K562 (cell line): ENCODE results near the gene GSDME.

Source experiments
- ATF6 ChIP-seq: sonication (generic); formaldehyde crosslinking; IDR thresholded peaks from 2 replicates; pipeline ENCODE4 v1.4.0; 2020; ENCODE audit warnings: mild to moderate bottlenecking, missing genetic modification reagents
- CTCF ChIP-seq, 3 experiments: IDR thresholded peaks in 2 of 3; conservative IDR thresholded peaks in 1 of 3; 2 replicates each; pipeline ENCODE4 v1.5.1; 2011 to 2012; ENCODE audit warnings: low read length in 3 of 3, mild to moderate bottlenecking in 3 of 3, control low read depth in 2 of 3, improper control_type of control experiment in 1 of 3, inconsistent platforms in 1 of 3, low read depth in 1 of 3, mixed read lengths in 1 of 3, moderate library complexity in 1 of 3; ENCODE audit not compliant: insufficient read depth in 2 of 3
- E2F3 ChIP-seq: fragments of 250-450 bp; sonication (Bioruptor Pico); IDR thresholded peaks from 2 replicates; pipeline ENCODE4 v1.4.0; 2020; ENCODE audit warnings: mild to moderate bottlenecking
- EP300 ChIP-seq: IDR thresholded peaks from 2 replicates; pipeline ENCODE4 v1.6.1; 2012; ENCODE audit warnings: low read length, improper control_type of control experiment
- EZH2 ChIP-seq: IDR thresholded peaks from 2 replicates; pipeline ENCODE4 v1.6.1; 2012; ENCODE audit warnings: low read depth, mild to moderate bottlenecking, inconsistent platforms, low read length, borderline replicate concordance
- MAX ChIP-seq: sonication (generic); formaldehyde crosslinking; IDR thresholded peaks from 2 replicates; pipeline ENCODE4 v1.9.0; 2022; ENCODE audit warnings: mild to moderate bottlenecking, missing genetic modification reagents
- NFATC3 ChIP-seq: fragments of 450-650 bp; IDR thresholded peaks from 2 replicates; pipeline ENCODE4 v1.6.1; 2017; ENCODE audit warnings: mild to moderate bottlenecking
- NRF1 ChIP-seq, 2 experiments: fragments of 450-650 bp; IDR thresholded peaks in 1 of 2; conservative IDR thresholded peaks in 1 of 2; 2 replicates each; pipeline ENCODE4 v1.6.1; 2014; ENCODE audit warnings: mild to moderate bottlenecking in 2 of 2
- POLR2A ChIP-seq: fragments of 450-650 bp; conservative IDR thresholded peaks from 2 replicates; pipeline ENCODE4 v1.6.1; 2016
- PURB ChIP-seq: sonication (generic); formaldehyde crosslinking; IDR thresholded peaks from 2 replicates; pipeline ENCODE4 v1.9.0; 2021; ENCODE audit warnings: low read depth, mild to moderate bottlenecking, missing genetic modification reagents
- RAD21 ChIP-seq, 2 experiments: fragments of 250-450 bp in 1 of 2; fragments of 450-650 bp in 1 of 2; sonication (Bioruptor Pico) in 1 of 2; formaldehyde crosslinking in 1 of 2; IDR thresholded peaks in 1 of 2; conservative IDR thresholded peaks in 1 of 2; 2 replicates each; pipeline versions ENCODE4 v1.4.0 to v1.8.0; 2020 to 2022; ENCODE audit warnings: mild to moderate bottlenecking in 2 of 2, moderate library complexity in 1 of 2
- RBM22 ChIP-seq: fragments of 200-400 bp; formaldehyde crosslinking; IDR thresholded peaks from 2 replicates; pipeline ENCODE4 v1.6.1; 2018; ENCODE audit warnings: low read length, low read depth; ENCODE audit not compliant: poor library complexity, severe bottlenecking
- TF ChIP-seq, protein P1 (sequence below): fragments of 450-650 bp; IDR thresholded peaks from 2 replicates; pipeline ENCODE4 v1.6.1; 2016; ENCODE audit warnings: mild to moderate bottlenecking
- TF ChIP-seq, protein P2 (sequence below): sonication (generic); formaldehyde crosslinking; IDR thresholded peaks from 2 replicates; pipeline ENCODE4 v1.8.1; 2022; ENCODE audit warnings: missing genetic modification reagents

GRCh38 chr7:24743471-24743870 is 13.8 kb downstream of the GSDME start:
- no peak for TF ChIP-seq PURB (CRISPR knock-in tag)
- no peak for TF ChIP-seq RAD21 (CRISPR knock-in tag; conservative IDR thresholded peaks at IDR 0.05 in 1 of 2, IDR thresholded peaks at IDR 0.05 in 1 of 2)
- TF ChIP-seq POLR2A, result no peak
- no peak for TF ChIP-seq ATF6 (CRISPR knock-in tag)
- TF ChIP-seq NFATC3, result no peak
- no peak for TF ChIP-seq EZH2
- TF ChIP-seq RBM22, result no peak
- TF ChIP-seq, protein P1, sequence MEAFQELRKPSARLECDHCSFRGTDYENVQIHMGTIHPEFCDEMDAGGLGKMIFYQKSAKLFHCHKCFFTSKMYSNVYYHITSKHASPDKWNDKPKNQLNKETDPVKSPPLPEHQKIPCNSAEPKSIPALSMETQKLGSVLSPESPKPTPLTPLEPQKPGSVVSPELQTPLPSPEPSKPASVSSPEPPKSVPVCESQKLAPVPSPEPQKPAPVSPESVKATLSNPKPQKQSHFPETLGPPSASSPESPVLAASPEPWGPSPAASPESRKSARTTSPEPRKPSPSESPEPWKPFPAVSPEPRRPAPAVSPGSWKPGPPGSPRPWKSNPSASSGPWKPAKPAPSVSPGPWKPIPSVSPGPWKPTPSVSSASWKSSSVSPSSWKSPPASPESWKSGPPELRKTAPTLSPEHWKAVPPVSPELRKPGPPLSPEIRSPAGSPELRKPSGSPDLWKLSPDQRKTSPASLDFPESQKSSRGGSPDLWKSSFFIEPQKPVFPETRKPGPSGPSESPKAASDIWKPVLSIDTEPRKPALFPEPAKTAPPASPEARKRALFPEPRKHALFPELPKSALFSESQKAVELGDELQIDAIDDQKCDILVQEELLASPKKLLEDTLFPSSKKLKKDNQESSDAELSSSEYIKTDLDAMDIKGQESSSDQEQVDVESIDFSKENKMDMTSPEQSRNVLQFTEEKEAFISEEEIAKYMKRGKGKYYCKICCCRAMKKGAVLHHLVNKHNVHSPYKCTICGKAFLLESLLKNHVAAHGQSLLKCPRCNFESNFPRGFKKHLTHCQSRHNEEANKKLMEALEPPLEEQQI, result no peak
- no peak for TF ChIP-seq CTCF (IDR thresholded peaks at IDR 0.05 in 2 of 3, conservative IDR thresholded peaks at IDR 0.05 in 1 of 3; ENCODE audit: insufficient read depth in 2 of 3, low read depth in 1 of 3, low read length in 3 of 3)
- TF ChIP-seq EP300, result no peak
- TF ChIP-seq NRF1 (conservative IDR thresholded peaks at IDR 0.05 in 1 of 2, IDR thresholded peaks at IDR 0.05 in 1 of 2), result no peak
- TF ChIP-seq E2F3 (CRISPR knock-in tag), result no peak
- TF ChIP-seq MAX (CRISPR knock-in tag), result no peak
- TF ChIP-seq, protein P2, sequence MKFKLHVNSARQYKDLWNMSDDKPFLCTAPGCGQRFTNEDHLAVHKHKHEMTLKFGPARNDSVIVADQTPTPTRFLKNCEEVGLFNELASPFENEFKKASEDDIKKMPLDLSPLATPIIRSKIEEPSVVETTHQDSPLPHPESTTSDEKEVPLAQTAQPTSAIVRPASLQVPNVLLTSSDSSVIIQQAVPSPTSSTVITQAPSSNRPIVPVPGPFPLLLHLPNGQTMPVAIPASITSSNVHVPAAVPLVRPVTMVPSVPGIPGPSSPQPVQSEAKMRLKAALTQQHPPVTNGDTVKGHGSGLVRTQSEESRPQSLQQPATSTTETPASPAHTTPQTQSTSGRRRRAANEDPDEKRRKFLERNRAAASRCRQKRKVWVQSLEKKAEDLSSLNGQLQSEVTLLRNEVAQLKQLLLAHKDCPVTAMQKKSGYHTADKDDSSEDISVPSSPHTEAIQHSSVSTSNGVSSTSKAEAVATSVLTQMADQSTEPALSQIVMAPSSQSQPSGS (CRISPR knock-in tag), result no peak
